Mesothelial cell of epicardium (in vitro differentiated cells): ENCODE measurements around the gene SORBS1. TPM values are rescaled to one million over a fixed set of nuclear protein-coding genes. Genes with fewer than 3 reads are reported as not detected.

Experiments
- DNase-seq, 2 experiments: peaks; one replicate each; pipeline ENCODE4 v3.0.0; 2021; ENCODE audit warnings: low spot score in 2 of 2; ENCODE audit not compliant: unreplicated experiment in 2 of 2
- H3K27ac Mint-ChIP-seq: 2 replicates; pipeline ENCODE4 v1.8.0; 2021; ENCODE audit warnings: mixed read lengths
- H3K27me3 Mint-ChIP-seq: 2 replicates; pipeline ENCODE4 v1.8.0; 2021; ENCODE audit warnings: low read depth, mixed read lengths
- H3K36me3 Mint-ChIP-seq: 2 replicates; pipeline ENCODE4 v1.8.0; 2021; ENCODE audit warnings: mixed read lengths
- H3K4me1 Mint-ChIP-seq: 2 replicates; pipeline ENCODE4 v1.8.0; 2021; ENCODE audit warnings: mixed read lengths
- H3K4me3 Mint-ChIP-seq: 2 replicates; pipeline ENCODE4 v1.8.0; 2021; ENCODE audit warnings: mild to moderate bottlenecking, moderate library complexity, mixed read lengths
- H3K9me3 Mint-ChIP-seq: 2 replicates; pipeline ENCODE4 v1.8.0; 2021; ENCODE audit warnings: mixed read lengths
- total RNA-seq: library from RNA; stranded (reverse); gene quantifications from 3 replicates; pipeline ENCODE4 v1.2.1, GENCODE V29; 2021
- TF ChIP-seq, protein P1 (sequence below): fragments of 200-600 bp; sonication (generic); IDR thresholded peaks from one replicate; pipeline ENCODE4 v1.5.0; 2021; ENCODE audit warnings: antibody characterized with exemption; ENCODE audit not compliant: unreplicated experiment

SORBS1 gene
- total RNA-seq, 1 donor from 2014 or later, result 24.9 TPM

DNA sequence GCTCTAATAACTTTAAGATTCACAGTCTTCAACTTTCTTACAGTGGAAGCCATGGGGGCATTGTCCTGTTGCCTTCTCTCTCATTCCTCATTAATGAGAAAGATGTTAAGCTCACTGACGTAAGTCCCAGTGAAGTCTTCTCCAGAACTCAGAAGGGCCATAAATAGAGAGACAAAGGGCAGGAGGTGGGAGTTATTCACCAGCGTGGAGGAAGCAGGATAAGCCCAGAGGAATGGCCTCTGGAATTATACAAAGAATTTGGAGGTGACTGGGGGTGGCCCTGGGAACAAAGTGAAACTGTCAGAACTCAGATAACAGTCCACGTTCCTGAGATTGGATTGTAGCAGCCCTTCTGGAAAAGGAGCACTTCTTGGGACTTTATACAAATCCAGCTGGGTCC is 52.4 kb downstream of the SORBS1 start:
- TF ChIP-seq, protein P1, sequence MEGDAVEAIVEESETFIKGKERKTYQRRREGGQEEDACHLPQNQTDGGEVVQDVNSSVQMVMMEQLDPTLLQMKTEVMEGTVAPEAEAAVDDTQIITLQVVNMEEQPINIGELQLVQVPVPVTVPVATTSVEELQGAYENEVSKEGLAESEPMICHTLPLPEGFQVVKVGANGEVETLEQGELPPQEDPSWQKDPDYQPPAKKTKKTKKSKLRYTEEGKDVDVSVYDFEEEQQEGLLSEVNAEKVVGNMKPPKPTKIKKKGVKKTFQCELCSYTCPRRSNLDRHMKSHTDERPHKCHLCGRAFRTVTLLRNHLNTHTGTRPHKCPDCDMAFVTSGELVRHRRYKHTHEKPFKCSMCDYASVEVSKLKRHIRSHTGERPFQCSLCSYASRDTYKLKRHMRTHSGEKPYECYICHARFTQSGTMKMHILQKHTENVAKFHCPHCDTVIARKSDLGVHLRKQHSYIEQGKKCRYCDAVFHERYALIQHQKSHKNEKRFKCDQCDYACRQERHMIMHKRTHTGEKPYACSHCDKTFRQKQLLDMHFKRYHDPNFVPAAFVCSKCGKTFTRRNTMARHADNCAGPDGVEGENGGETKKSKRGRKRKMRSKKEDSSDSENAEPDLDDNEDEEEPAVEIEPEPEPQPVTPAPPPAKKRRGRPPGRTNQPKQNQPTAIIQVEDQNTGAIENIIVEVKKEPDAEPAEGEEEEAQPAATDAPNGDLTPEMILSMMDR, result no peak
- Mint-ChIP-seq H3K36me3 (no peaks in the 10 kb centered on the region), H3K27me3 (no peaks in the 10 kb centered on the region), H3K9me3 (no peaks in the 10 kb centered on the region), H3K4me3 (no peak overlapping the region), H3K4me1 (peaks cover 36% of the 10 kb centered on the region), H3K27ac (peak overlapping the region; percentile 81)
- no peak for DNase-seq

DNA sequence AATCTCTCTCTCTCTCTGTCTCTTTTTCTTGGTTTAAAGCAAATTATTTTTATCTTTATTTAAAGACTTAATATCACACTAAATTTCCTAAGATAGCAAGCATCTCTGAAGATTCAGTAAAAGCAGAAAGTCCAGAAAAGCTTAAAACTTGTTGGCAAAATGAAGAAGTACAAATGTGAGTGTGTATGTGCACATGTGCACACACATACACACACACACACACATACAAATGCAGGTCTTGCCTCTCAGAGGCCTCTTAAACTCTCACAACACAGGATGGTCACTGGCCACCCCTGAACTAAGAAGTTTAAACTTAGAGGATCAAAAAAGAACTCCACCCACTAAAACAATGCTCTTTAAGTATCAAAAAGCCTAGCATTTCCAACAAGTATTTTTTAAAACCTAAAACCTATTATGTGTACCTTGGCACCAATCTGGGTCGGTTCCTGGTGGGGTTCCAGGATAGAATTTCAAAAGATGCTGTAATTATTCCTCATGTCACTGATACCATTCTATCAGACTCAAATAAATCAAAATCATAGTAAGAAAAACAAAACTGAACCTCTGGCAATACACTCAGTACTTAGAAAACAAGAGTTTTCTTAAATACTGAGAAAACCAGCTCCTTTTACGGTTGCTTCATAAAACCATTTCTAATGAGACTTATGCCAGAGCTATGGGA is 55.0 kb downstream of the SORBS1 start:
- TF ChIP-seq, protein P1, result no peak
- Mint-ChIP-seq H3K4me1 (peaks cover 44% of the 10 kb centered on the region), H3K27me3 (no peaks in the 10 kb centered on the region), H3K9me3 (no peaks in the 10 kb centered on the region), H3K36me3 (no peaks in the 10 kb centered on the region), H3K4me3 (no peak overlapping the region), H3K27ac (peak overlapping the region; percentile 57)
- no peak for DNase-seq

- peaks cover 47% of the 10 kb centered on the region for H3K4me1 Mint-ChIP-seq
- TF ChIP-seq, protein P1, result no peak
- no peaks in the 10 kb centered on the region for H3K27me3 Mint-ChIP-seq
- H3K36me3 Mint-ChIP-seq, result no peaks in the 10 kb centered on the region
- H3K4me3 Mint-ChIP-seq, result no peak overlapping the region
- no peak overlapping the region for H3K27ac Mint-ChIP-seq
- DNase-seq, result no peak
- H3K9me3 Mint-ChIP-seq, result no peaks in the 10 kb centered on the region
These were observed 55.5 kb downstream of the SORBS1 start for GRCh38 chr10:95505641-95506040.

DNA sequence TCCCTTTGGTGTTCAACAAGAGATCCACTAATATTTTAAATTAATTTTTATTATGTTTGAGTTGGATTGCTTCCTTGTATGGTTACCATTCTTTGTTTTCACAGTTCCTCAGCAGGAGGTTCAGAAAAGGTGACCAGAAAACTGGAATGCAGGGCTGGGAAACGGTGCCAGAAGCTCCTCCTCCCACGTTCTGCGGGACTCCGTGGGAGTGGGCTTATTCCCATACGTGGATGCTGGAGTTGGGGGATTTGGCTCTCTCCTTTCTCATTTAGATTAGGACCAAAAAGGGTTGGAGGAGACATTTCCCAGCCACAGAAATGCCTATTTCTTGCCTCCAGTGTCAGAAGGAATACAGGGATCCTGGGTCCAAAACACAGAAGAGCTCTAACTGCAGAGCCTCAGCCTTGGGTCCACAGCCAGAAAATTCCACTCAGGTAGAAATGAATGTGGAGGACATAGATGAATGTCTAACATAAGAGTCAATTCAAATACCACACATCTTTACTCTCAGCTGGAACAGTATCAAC is 56.0 kb downstream of the SORBS1 start:
- no peaks in the 10 kb centered on the region for H3K9me3 Mint-ChIP-seq
- H3K27ac Mint-ChIP-seq, result no peak overlapping the region
- no peaks in the 10 kb centered on the region for H3K36me3 Mint-ChIP-seq
- DNase-seq, result no peak
- TF ChIP-seq, protein P1, result no peak
- no peak overlapping the region for H3K4me3 Mint-ChIP-seq
- H3K4me1 Mint-ChIP-seq, result peaks cover 50% of the 10 kb centered on the region
- H3K27me3 Mint-ChIP-seq, result no peaks in the 10 kb centered on the region

DNA sequence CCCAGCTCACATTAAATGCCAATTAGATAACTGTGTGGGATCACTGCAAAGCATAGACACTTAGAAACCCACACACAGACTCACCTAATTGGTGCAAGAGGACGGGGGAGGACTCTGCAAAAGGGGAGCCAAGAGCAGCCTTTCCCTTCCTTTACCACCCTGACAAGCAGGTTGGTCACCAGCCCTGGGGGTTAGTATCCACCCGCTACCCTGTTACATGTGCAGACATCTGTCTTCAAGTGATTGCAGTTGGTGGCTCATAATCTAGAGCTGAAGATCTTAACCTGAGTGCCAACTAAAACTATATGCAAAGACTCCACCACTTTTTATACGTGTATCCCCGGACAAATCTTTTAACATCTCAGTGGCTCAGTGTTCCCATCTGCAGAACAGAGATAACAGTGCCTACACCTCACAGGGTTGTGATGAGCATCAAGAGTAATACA is 56.9 kb downstream of the SORBS1 start:
- Mint-ChIP-seq H3K27ac (no peak overlapping the region), H3K27me3 (no peaks in the 10 kb centered on the region), H3K36me3 (no peaks in the 10 kb centered on the region), H3K9me3 (no peaks in the 10 kb centered on the region), H3K4me1 (peaks cover 50% of the 10 kb centered on the region), H3K4me3 (no peak overlapping the region)
- TF ChIP-seq, protein P1, result no peak
- DNase-seq, result no peak
